ENCODE data around the gene CACNB3.
"Not testable (repeated sequence)": the region's sequence is repeated elsewhere in the genome, so short reads cannot be mapped to it uniquely, and the experiment has no call there.

CACNB3 gene

GRCh38 chr12:48857278-48857994, 39.1 kb downstream of the CACNB3 start:
- no peak for DNase-seq

GRCh38 chr12:48858043-48858442, 39.7 kb downstream of the CACNB3 start:
- DNase-seq: no peak

- DNase-seq: no peak
Measured at GRCh38 chr12:48859607-48860006, 41.3 kb downstream of the CACNB3 start.

GRCh38 chr12:48860236-48860635, 41.9 kb downstream of the CACNB3 start:
- DNase-seq: not testable (repeated sequence)

GRCh38 chr12:48861111-48861510, 42.8 kb downstream of the CACNB3 start:
- no peak for DNase-seq

- DNase-seq: no peak
Measured at GRCh38 chr12:48862760-48863159, 44.5 kb downstream of the CACNB3 start.

- DNase-seq: no peak
Measured at GRCh38 chr12:48863291-48863690, 45.0 kb downstream of the CACNB3 start.

- peak; percentile 93 for DNase-seq
Measured at GRCh38 chr12:48865281-48866051, 47.2 kb downstream of the CACNB3 start, which contains the start of gene RND1. RND1 (minus strand) TSS chr12:48865870; CDS start chr12:48865767, 103 bp downstream.

- DNase-seq: no peak
Measured at GRCh38 chr12:48866052-48866711, 47.9 kb downstream of the CACNB3 start.

- no peak for DNase-seq
Measured at GRCh38 chr12:48868451-48868850, 50.2 kb downstream of the CACNB3 start.

- DNase-seq: no peak
Measured at GRCh38 chr12:48869191-48869590, 50.9 kb downstream of the CACNB3 start.

GRCh38 chr12:48873096-48873495, 54.8 kb downstream of the CACNB3 start:
- no peak for DNase-seq

- not testable (repeated sequence) for DNase-seq
Measured at GRCh38 chr12:48873534-48873933, 55.2 kb downstream of the CACNB3 start.

GRCh38 chr12:48875944-48876515, 57.7 kb downstream of the CACNB3 start:
- DNase-seq: no peak

Measured in activated effector memory CD4-positive, alpha-beta T cell treated with anti-CD3 and anti-CD28 coated beads, Interleukin-2, amount 50 U/mL, for 16 hours (primary cell).